B cell (primary cell): ENCODE results near the gene ZNF618. TPM values are rescaled to one million over a fixed set of nuclear protein-coding genes. Genes with fewer than 3 reads are reported as not detected.

Experiments used
- ATAC-seq: fragments of 200-7000 bp; cut with Tn5 transposase; one replicate; pipeline ENCODE4 v1.10.0; 2021; ENCODE audit warnings: low read depth, mild to moderate bottlenecking, moderate number of reproducible peaks, moderate library complexity
- CTCF ChIA-PET: fragments of 350-600 bp; sonication (Branson Sonifier 250); formaldehyde crosslinking; loops from one replicate; lab custom pipeline; 2021; ENCODE audit warnings: antibody characterized with exemption, inconsistent platforms; lab: Charles Lee
- POLR2A ChIA-PET: fragments of 350-600 bp; sonication (Branson Sonifier 250); formaldehyde crosslinking; loops from one replicate; lab custom pipeline; 2021; ENCODE audit warnings: antibody characterized with exemption; lab: Charles Lee
- DNase-seq: peaks from one replicate; pipeline ENCODE4 v3.0.0; 2013
- H2AFZ ChIP-seq: 2 replicates; pipeline ENCODE4 v1.6.1; 2012; ENCODE audit warnings: mild to moderate bottlenecking, low read depth, low read length; ENCODE audit not compliant: insufficient read depth, poor library complexity, severe bottlenecking
- H3K27ac ChIP-seq, 2 donors: 1 replicate in 1 of 2; 2 replicates in 1 of 2; pipeline ENCODE4 v1.5.1; 2012 to 2013; ENCODE audit warnings: low read length in 2 of 2, mild to moderate bottlenecking in 2 of 2, moderate library complexity in 1 of 2
- H3K27me3 ChIP-seq, 4 experiments: fragments of 200-600 bp in 1 of 4; sonication (generic) in 1 of 4; replicated peaks in 1 of 4; 1 replicate in 2 of 4; 2 replicates in 2 of 4; pipeline versions ENCODE4 v1.6.1 to v1.7.0; 2013 to 2016; ENCODE audit warnings: low read length in 3 of 4, mild to moderate bottlenecking in 2 of 4, mixed read lengths in 1 of 4, moderate library complexity in 1 of 4; ENCODE audit not compliant: insufficient read depth in 4 of 4, control insufficient read depth in 3 of 4; ENCODE audit errors: control extremely low read depth in 1 of 4
- H3K36me3 ChIP-seq, 2 experiments: replicated peaks in 1 of 2; 1 replicate in 1 of 2; 2 replicates in 1 of 2; pipeline versions ENCODE4 v1.6.1 to v1.7.1; 2013; ENCODE audit warnings: low read length in 1 of 2; ENCODE audit not compliant: insufficient read depth in 2 of 2, control insufficient read depth in 1 of 2; ENCODE audit errors: control extremely low read depth in 1 of 2, extremely low read depth in 1 of 2
- H3K4me1 ChIP-seq, 2 donors: fragments of 200-600 bp in 1 of 2; sonication (generic) in 1 of 2; 1 replicate in 1 of 2; 2 replicates in 1 of 2; pipeline versions ENCODE4 v1.5.1 to v1.6.1; 2013 to 2017; ENCODE audit warnings: low read length in 2 of 2; ENCODE audit not compliant: control insufficient read depth in 2 of 2, insufficient read depth in 2 of 2
- H3K4me2 ChIP-seq: replicated peaks from 2 replicates; pipeline ENCODE3; 2012; ENCODE audit warnings: mild to moderate bottlenecking, low read depth, low read length; ENCODE audit not compliant: poor library complexity, severe bottlenecking
- H3K4me3 ChIP-seq, 5 experiments: fragments of 200-600 bp in 1 of 5; sonication (generic) in 1 of 5; 1 replicate in 3 of 5; 2 replicates in 2 of 5; pipeline versions ENCODE4 v1.5.1 to v1.7.0; 2011 to 2016; ENCODE audit warnings: low read length in 4 of 5, mild to moderate bottlenecking in 4 of 5, low read depth in 2 of 5, control low read depth in 1 of 5, moderate library complexity in 1 of 5; ENCODE audit not compliant: insufficient read depth in 1 of 5; ENCODE audit errors: control extremely low read depth in 1 of 5, extremely low read depth in 1 of 5
- H3K79me2 ChIP-seq: fragments of 200-600 bp; sonication (generic); one replicate; pipeline ENCODE4 v1.6.0; 2016; ENCODE audit warnings: low read length; ENCODE audit not compliant: control insufficient read depth, insufficient read depth
- H3K9ac ChIP-seq: fragments of 200-600 bp; sonication (generic); 2 replicates; pipeline ENCODE4 v1.6.1; 2017; ENCODE audit warnings: mild to moderate bottlenecking, low read length, moderate library complexity
- H3K9me3 ChIP-seq, 3 donors: one replicate each; pipeline versions ENCODE4 v1.6.1 to v1.7.1; 2013; ENCODE audit warnings: low read length in 2 of 3; ENCODE audit not compliant: control insufficient read depth in 2 of 3, insufficient read depth in 1 of 3; ENCODE audit errors: control extremely low read depth in 1 of 3
- H4K20me1 ChIP-seq: 2 replicates; pipeline ENCODE4 v1.6.0; 2012; ENCODE audit warnings: mild to moderate bottlenecking, low read length; ENCODE audit not compliant: insufficient read depth, control insufficient read depth, poor library complexity, severe bottlenecking
- H3K27ac Mint-ChIP-seq: one replicate; pipeline ENCODE4 v1.8.0; 2021; ENCODE audit warnings: mixed read lengths
- H3K27me3 Mint-ChIP-seq: one replicate; pipeline ENCODE4 v1.8.0; 2021; ENCODE audit warnings: mixed read lengths
- H3K4me1 Mint-ChIP-seq: one replicate; pipeline ENCODE4 v1.8.0; 2021; ENCODE audit warnings: mixed read lengths
- H3K4me3 Mint-ChIP-seq: one replicate; pipeline ENCODE4 v1.8.0; 2021; ENCODE audit warnings: mixed read lengths
- H3K9me3 Mint-ChIP-seq: one replicate; pipeline ENCODE4 v1.8.0; 2022; ENCODE audit warnings: mixed read lengths; ENCODE audit not compliant: insufficient read depth
- CTCF ChIP-seq: fragments of 200-600 bp; IDR thresholded peaks from one replicate; pipeline ENCODE4 v1.8.0; 2022; ENCODE audit warnings: antibody characterized with exemption, mild to moderate bottlenecking
- EZH2 ChIP-seq: IDR thresholded peaks from 2 replicates; pipeline ENCODE4 v1.6.1; 2012; ENCODE audit warnings: borderline replicate concordance, low read depth, mild to moderate bottlenecking, moderate library complexity, low read length; ENCODE audit not compliant: insufficient read depth, poor library complexity, severe bottlenecking
- WGBS: methylation state at CpG from one replicate; pipeline ENCODE4 v1.1.5; 2013; ENCODE audit warnings: missing lambda C conversion rate; ENCODE audit not compliant: insufficient coverage; 5-methylcytosine and 5-hydroxymethylcytosine counted together
- intact Hi-C: fragments of 100-400 bp; cut with micrococcal nuclease; formaldehyde crosslinking; loops from one replicate; pipeline ENCODE4 v1.10.0; 2022
- polyA plus RNA-seq: library from polyadenylated mRNA; depleted of rRNA; stranded (reverse); fragments of >200 nt; gene quantifications from 2 replicates; pipeline ENCODE4 v1.2.3, GENCODE V29; 2012
- total RNA-seq, 2 donors: library from RNA; stranded (reverse); fragments of 120-200 nt in 1 of 2; gene quantifications; 1 replicate in 1 of 2; 2 replicates in 1 of 2; pipeline versions ENCODE4 v1.2.3 to v1.2.4, GENCODE V29; 2013 to 2022

Gene ZNF618
- total and polyA plus RNA-seq, 2 donors (not counting 1 experiment from before 2014, with no cell fraction given) = 1.4 to 2.5 TPM

- H3K4me1 ChIP-seq = no peaks in the 10 kb centered on the region
- H2AFZ ChIP-seq = no peak overlapping the region
- ChIA-PET CTCF (no interaction called here), POLR2A (no interaction called here)
- H3K27ac ChIP-seq = no peak overlapping the region
- H4K20me1 ChIP-seq = no peaks in the 10 kb centered on the region
- no peak for DNase-seq
- TF ChIP-seq EZH2 = no peak
- no peak for TF ChIP-seq CTCF
- H3K9me3 ChIP-seq = no peaks in the 10 kb centered on the region
- intact Hi-C loops = no loop called here
- no peak overlapping the region for H3K4me3 Mint-ChIP-seq
- H3K9ac ChIP-seq = no peak overlapping the region
- ATAC-seq = no peak
- H3K79me2 ChIP-seq = no peaks in the 10 kb centered on the region
- no peaks in the 10 kb centered on the region for H3K27me3 ChIP-seq
- no peaks in the 10 kb centered on the region for H3K4me1 Mint-ChIP-seq
- no peak overlapping the region for H3K4me3 ChIP-seq
- no peak overlapping the region for H3K27ac Mint-ChIP-seq
- WGBS = 100% methylated on average over 1 of the region's 2 CpGs
- no peaks in the 10 kb centered on the region for H3K27me3 Mint-ChIP-seq
- H3K9me3 Mint-ChIP-seq = no peaks in the 10 kb centered on the region
- H3K36me3 ChIP-seq = no peaks in the 10 kb centered on the region
- H3K4me2 ChIP-seq = no peak overlapping the region
These were observed 40.8 kb downstream of the ZNF618 start for GRCh38 chr9:113916931-113917330.

- H4K20me1 ChIP-seq = no peaks in the 10 kb centered on the region
- DNase-seq (no peak), ATAC-seq (no peak)
- H3K36me3 ChIP-seq = no peaks in the 10 kb centered on the region
- ChIA-PET CTCF (no interaction called here), POLR2A (no interaction called here)
- no peak overlapping the region for H3K27ac ChIP-seq
- H3K4me2 ChIP-seq = no peak overlapping the region
- no peaks in the 10 kb centered on the region for H3K27me3 ChIP-seq
- Mint-ChIP-seq H3K27ac (no peak overlapping the region), H3K4me3 (no peak overlapping the region), H3K27me3 (no peaks in the 10 kb centered on the region), H3K9me3 (peaks cover 2% of the 10 kb centered on the region), H3K4me1 (no peaks in the 10 kb centered on the region)
- 92% methylated on average over 5 of the region's 8 CpGs for WGBS
- H3K79me2 ChIP-seq = no peaks in the 10 kb centered on the region
- no peaks in the 10 kb centered on the region for H3K9me3 ChIP-seq
- TF ChIP-seq CTCF (no peak), EZH2 (no peak)
- H3K4me1 ChIP-seq = no peaks in the 10 kb centered on the region
- H3K4me3 ChIP-seq = no peak overlapping the region
- H2AFZ ChIP-seq = no peak overlapping the region
- H3K9ac ChIP-seq = no peak overlapping the region
- intact Hi-C loops = no loop called here
These were observed 42.7 kb downstream of the ZNF618 start for GRCh38 chr9:113918697-113919350.
